Upper lobe of right lung (tissue), 1 donor: ENCODE results near the gene AFG3L2. TPM values are rescaled to one million over a fixed set of nuclear protein-coding genes. Genes with fewer than 3 reads are reported as not detected.

Experiments
- ATAC-seq: fragments of 200-7000 bp; cut with Tn5 transposase; one replicate; pipeline ENCODE4 v1.9.1; 2020; ENCODE audit warnings: mild to moderate bottlenecking, moderate library complexity
- DNase-seq: peaks from one replicate; pipeline ENCODE4 v3.0.0-alpha.2; 2020
- H3K27ac ChIP-seq: fragments of 200-600 bp; one replicate; pipeline ENCODE4 v1.8.0; 2022
- H3K27me3 ChIP-seq: fragments of 200-600 bp; one replicate; pipeline ENCODE4 v1.8.0; 2022; ENCODE audit warnings: mild to moderate bottlenecking
- H3K36me3 ChIP-seq: fragments of 200-600 bp; one replicate; pipeline ENCODE4 v1.8.0; 2022
- H3K4me1 ChIP-seq: fragments of 200-600 bp; one replicate; pipeline ENCODE4 v1.8.0; 2022
- H3K4me3 ChIP-seq: fragments of 200-600 bp; one replicate; pipeline ENCODE4 v1.8.0; 2022; ENCODE audit warnings: mild to moderate bottlenecking
- H3K9me3 ChIP-seq: fragments of 200-600 bp; one replicate; pipeline ENCODE4 v1.8.0; 2022
- intact Hi-C: fragments of 100-400 bp; cut with DNase I; formaldehyde crosslinking; loops from one replicate; pipeline ENCODE4 v1.11.0; 2022
- total RNA-seq: library from RNA; stranded (reverse); fragmentation: NEBNext Ultra II Directional; extraction: Animal tissue kit (Norgen Biotek cat#: 25700); gene quantifications from one replicate; pipeline ENCODE4 v1.2.1, GENCODE V29; 2021
- TF ChIP-seq, protein P1 (sequence below): fragments of 200-600 bp; IDR thresholded peaks from one replicate; pipeline ENCODE4 v1.8.0; 2022; ENCODE audit warnings: antibody characterized with exemption
- donor health status: DM: no; HTN: yes; CAD: no; lungs with severe emphysema.

The AFG3L2 gene
- total RNA-seq, 1 donor from 2014 or later: 35.4 TPM

DNA sequence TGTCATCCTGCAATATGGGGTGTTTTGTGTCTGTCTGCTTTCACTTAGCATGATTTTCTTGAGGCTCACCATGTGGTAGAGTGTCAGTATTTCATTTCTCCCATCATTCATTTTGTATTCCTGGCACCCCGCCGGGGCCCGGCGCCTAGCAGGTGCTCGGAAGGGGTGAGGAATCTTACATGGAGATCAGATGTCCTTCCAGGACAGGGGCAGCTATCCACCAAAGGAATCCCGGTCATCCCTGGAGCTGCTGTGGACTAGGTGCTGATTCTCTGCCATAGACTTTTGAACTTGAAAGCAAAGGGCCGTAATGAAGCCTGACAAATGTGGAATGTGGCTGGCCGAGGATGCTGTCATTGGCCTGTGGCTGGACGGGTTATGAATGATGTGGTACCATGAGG, 33.1 kb upstream of the AFG3L2 start:
- DNase-seq (no peak), ATAC-seq (no peak)
- no peaks in the 10 kb centered on the region for H3K9me3 ChIP-seq
- no peaks in the 10 kb centered on the region for H3K4me1 ChIP-seq
- no peaks in the 10 kb centered on the region for H3K27me3 ChIP-seq
- H3K4me3 ChIP-seq: no peak overlapping the region
- no peak overlapping the region for H3K27ac ChIP-seq
- H3K36me3 ChIP-seq: no peaks in the 10 kb centered on the region
- TF ChIP-seq, protein P1, sequence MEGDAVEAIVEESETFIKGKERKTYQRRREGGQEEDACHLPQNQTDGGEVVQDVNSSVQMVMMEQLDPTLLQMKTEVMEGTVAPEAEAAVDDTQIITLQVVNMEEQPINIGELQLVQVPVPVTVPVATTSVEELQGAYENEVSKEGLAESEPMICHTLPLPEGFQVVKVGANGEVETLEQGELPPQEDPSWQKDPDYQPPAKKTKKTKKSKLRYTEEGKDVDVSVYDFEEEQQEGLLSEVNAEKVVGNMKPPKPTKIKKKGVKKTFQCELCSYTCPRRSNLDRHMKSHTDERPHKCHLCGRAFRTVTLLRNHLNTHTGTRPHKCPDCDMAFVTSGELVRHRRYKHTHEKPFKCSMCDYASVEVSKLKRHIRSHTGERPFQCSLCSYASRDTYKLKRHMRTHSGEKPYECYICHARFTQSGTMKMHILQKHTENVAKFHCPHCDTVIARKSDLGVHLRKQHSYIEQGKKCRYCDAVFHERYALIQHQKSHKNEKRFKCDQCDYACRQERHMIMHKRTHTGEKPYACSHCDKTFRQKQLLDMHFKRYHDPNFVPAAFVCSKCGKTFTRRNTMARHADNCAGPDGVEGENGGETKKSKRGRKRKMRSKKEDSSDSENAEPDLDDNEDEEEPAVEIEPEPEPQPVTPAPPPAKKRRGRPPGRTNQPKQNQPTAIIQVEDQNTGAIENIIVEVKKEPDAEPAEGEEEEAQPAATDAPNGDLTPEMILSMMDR: no peak
- intact Hi-C loops: no loop called here

DNA sequence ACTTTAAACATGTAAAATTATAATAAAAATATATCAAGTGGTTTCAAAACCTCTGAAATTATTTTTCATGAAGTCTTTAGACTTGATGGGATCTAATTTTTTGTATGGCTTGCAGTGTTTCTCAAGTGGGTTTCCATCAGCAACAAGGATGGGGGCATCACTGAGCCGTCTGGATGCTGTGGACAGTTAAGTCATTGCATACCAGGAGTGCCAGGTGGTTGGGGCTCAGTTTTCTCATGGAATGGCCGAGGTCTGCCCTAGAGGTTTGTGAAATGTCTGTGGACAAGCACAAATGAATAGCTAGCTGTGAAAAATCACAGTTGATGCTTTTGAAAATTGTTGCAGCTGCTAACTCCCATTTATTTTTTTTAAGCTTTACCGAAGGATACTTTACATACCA, 32.4 kb upstream of the AFG3L2 start:
- Histone ChIP-seq H3K36me3 (no peaks in the 10 kb centered on the region), H3K27ac (no peak overlapping the region), H3K9me3 (no peaks in the 10 kb centered on the region), H3K4me1 (no peaks in the 10 kb centered on the region), H3K27me3 (no peaks in the 10 kb centered on the region), H3K4me3 (no peak overlapping the region)
- ATAC-seq (no peak), DNase-seq (no peak)
- TF ChIP-seq, protein P1: no peak
- intact Hi-C loops: no loop called here

DNA sequence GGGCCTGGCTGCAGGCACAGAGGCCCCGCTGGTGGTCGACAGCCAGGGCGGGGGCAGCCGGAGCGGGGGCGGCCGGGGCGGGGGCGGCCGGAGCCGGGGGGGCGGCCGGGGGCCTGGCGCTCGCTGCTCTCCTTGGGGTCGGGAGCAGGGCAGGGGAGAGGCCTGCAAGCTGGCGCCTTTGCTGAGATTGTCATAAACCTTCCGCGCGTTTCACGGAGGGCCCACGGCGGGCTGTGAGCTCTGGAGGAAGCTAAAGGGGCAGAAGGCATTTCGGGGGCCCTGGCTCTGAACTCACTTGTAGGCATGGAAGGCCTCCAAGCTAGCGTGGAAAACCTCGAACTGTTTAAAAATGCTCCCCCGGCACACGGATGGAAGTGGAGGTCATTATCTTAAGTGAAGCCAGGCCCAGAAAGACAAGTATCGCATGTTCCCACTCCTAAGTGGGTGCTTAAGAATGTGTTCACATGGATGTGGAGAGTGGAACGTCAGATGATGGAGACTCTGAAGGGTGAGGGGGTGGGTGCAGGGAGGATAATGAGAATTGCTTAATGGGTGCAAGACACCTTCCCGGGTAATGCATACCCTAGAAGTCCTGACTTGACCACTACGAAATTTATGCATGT, 31.3 kb upstream of the AFG3L2 start:
- Histone ChIP-seq H3K4me1 (no peaks in the 10 kb centered on the region), H3K9me3 (no peaks in the 10 kb centered on the region), H3K27me3 (no peaks in the 10 kb centered on the region), H3K27ac (peak overlapping the region; percentile 88), H3K36me3 (no peaks in the 10 kb centered on the region), H3K4me3 (peak overlapping the region; percentile 58)
- DNase-seq: peak; percentile 75
- intact Hi-C loops: no loop called here
- TF ChIP-seq, protein P1: no peak
- ATAC-seq: peak; percentile 40

DNA sequence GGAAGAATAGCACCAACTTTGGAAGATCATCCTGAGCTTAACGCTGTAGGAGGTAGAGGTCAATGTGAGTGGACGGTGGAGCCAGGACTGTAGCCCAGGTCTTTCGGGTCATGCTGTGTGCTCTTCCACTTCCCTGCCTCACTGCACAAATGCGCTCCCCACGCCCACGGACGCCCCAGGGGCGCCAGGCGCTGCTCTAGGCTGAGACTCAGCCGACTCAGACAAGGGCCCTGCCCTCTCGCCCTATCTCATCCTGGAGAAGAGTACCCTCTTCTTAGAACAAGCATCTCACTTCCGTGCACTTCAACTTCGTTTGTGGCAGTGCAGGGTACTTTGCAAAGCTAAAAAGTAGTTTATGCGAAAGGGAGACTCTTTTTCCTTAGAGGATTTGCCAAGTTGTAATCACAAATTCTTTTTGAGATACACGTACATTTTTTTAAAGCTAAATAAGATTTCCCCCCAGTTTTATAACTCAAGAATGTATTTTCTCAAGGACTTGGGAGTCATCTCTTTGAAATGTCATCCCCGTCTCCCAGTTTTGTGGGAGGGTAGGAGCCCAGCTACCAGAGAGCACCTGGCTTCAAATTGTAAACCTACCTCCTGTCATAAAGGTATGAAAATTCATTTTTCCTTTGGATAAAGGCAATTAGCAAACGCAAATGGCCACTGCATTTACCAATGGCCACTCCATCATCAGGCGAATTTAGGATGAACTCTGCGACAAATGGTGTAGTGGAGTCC, 29.5 kb upstream of the AFG3L2 start:
- Histone ChIP-seq H3K4me3 (no peak overlapping the region), H3K27me3 (no peaks in the 10 kb centered on the region), H3K36me3 (no peaks in the 10 kb centered on the region), H3K9me3 (no peaks in the 10 kb centered on the region), H3K4me1 (no peaks in the 10 kb centered on the region), H3K27ac (no peak overlapping the region)
- ATAC-seq (no peak), DNase-seq (peak; percentile 57)
- TF ChIP-seq, protein P1: no peak
- intact Hi-C loops: no loop called here

DNA sequence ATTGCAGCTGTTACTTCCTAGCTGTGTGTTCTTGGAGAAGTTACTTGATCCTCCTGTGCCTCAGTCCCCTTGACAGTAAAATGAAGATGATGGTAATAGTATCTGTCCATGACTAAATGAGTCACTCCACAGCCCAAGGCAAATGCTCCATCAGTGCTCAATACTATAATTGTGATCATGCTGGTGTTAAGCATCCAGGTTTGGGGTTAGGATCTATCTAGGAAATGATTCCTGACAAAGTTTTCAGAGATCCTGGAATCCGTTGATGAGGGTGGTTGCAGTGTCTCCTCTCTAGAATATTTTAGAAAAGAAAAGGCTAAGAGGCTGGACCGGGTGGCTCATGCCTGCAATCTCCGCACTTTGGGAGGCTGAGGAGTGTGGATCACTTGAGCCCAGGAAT, 28.0 kb upstream of the AFG3L2 start:
- Histone ChIP-seq H3K36me3 (no peaks in the 10 kb centered on the region), H3K9me3 (no peaks in the 10 kb centered on the region), H3K27ac (no peak overlapping the region), H3K4me3 (no peak overlapping the region), H3K4me1 (no peaks in the 10 kb centered on the region), H3K27me3 (no peaks in the 10 kb centered on the region)
- TF ChIP-seq, protein P1: no peak
- intact Hi-C loops: no loop called here
- no peak for ATAC-seq
- peak; percentile 8 for DNase-seq
